ENCODE measurements around the gene OFD1. TPM values are rescaled to one million over a fixed set of nuclear protein-coding genes. Genes with fewer than 3 reads are reported as not detected.

OFD1 gene
- total and polyA plus RNA-seq, 2 of the 8 experiments (the other 6 are each of a cell fraction or from before 2014, with no cell fraction given) = 8.0 to 23.4 TPM

GRCh38 chrX:13734278-13735172 is at the start of gene OFD1, which contains the start of gene TRAPPC2 (continued):
- TF ChIP-seq CTCF (IDR thresholded peaks at IDR 0.05; ENCODE audit: control extremely low read depth in 1 of 3, insufficient read depth in 1 of 3, low read depth in 1 of 3, low read length in 3 of 3) (no peak), POLR2A (IDR thresholded peaks at IDR 0.05; ENCODE audit: control extremely low read depth in 1 of 2, low read depth in 2 of 2, low read length in 2 of 2) (peak in 1 of 2 experiments; percentile 96; a peak in 2 of 3 replicates), RAD21 (IDR thresholded peaks at IDR 0.05 in 1 of 2, conservative IDR thresholded peaks at IDR 0.05 in 1 of 2; ENCODE audit: low read depth in 2 of 2, low read length in 2 of 2) (no peak), MAX (IDR thresholded peaks at IDR 0.05) (no peak), POLR2AphosphoS5 (IDR thresholded peaks at IDR 0.05; ENCODE audit: low read depth, low read length) (peak; percentile 84), BRCA1 (IDR thresholded peaks at IDR 0.05; ENCODE audit: low read depth, low read length) (peak; percentile 93), ATF2 (IDR thresholded peaks at IDR 0.05; ENCODE audit: low read length) (no peak), CHD1 (IDR thresholded peaks at IDR 0.05; ENCODE audit: low read depth, low read length) (no peak), USF2 (IDR thresholded peaks at IDR 0.05; ENCODE audit: low read length) (no peak), EGR1 (IDR thresholded peaks at IDR 0.05; ENCODE audit: borderline replicate concordance, low read depth, low read length) (no peak), EZH2 (IDR thresholded peaks at IDR 0.05; ENCODE audit: low read depth, low read length, severe bottlenecking) (no peak), TBP (IDR thresholded peaks at IDR 0.05; ENCODE audit: low read depth, low read length) (peak; percentile 80), NANOG (IDR thresholded peaks at IDR 0.05; ENCODE audit: insufficient read depth, low read depth, low read length, poor library complexity, severe bottlenecking) (no peak)

Measured in H1 (cell line).